Pulmonary artery endothelial cell (primary cell): ENCODE data around the gene PRKCA. TPM values are rescaled to one million over a fixed set of nuclear protein-coding genes. Genes with fewer than 3 reads are reported as not detected.

Experiments used
- DNase-seq: peaks from one replicate; pipeline ENCODE4 v3.0.0-alpha.2; 2011; ENCODE audit warnings: low read depth, low spot score
- total RNA-seq: library from RNA; depleted of rRNA; stranded (reverse); fragments of >200 nt; gene quantifications from 2 replicates; pipeline ENCODE4 v1.2.3, GENCODE V29; 2014

Gene PRKCA
- total RNA-seq, 1 donor from 2014 or later, result 10.8 TPM

- no peak for DNase-seq
Measured at GRCh38 chr17:66541461-66542128, 239.2 kb downstream of the PRKCA start.

DNA sequence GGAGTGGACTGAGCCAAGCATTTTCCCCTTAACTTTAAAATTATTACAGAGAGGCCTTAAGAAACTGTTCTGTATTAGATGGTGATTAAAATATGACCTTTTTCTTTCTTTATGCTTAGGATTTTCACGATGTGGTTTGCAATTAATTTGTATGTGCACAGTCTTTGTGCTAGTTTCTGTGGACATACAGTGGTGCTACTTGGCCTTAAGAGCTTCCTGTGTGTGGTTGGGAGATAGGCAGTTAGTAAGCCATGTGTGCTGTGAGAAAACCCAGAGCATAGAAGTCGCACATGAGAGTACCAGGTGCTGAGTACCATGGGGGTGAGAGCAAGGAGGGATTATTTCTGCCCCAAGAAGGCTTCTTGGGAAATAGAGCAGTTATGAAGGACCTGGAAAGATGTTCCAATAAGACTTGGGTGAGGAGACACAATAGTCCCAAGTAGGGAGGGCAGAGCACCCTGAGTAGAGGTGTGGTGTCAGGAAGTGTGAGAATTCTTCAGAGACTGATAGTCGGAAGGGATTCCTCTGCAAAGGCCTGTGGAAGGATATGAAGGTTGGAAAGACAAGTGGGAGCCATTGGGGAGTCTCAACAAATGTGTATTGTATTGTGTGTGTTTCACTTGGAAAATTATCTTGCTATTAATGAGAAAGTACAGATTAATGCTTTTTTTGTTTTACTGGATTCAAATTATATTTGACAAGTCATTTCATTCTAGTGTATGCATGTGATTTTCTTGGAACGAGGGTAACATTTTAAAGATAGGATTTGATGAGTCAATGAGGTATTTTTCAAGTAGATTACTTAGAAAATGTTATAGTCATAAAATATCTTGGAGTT is 239.9 kb downstream of the PRKCA start:
- DNase-seq, result no peak

- DNase-seq, result no peak
Measured at GRCh38 chr17:66542967-66543520, 240.6 kb downstream of the PRKCA start.

DNA sequence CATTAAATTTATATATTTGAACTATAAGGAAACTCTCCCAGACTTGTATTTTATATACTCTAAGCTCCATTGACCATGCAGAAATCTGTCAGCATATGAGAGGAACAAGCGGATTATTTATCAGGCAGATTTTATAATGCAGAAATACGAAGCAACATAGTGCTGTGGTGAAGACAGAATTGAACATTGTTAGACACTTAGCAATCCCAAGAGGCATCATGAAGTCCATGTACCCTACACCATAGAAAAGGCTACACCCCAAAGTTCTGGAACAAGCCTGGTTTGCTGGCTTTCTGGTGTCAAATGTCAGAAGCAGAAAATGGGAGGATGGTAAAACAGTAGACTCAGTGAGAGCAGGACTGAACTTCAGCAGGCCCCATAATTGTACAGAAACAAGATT is 241.1 kb downstream of the PRKCA start:
- DNase-seq, result no peak

DNA sequence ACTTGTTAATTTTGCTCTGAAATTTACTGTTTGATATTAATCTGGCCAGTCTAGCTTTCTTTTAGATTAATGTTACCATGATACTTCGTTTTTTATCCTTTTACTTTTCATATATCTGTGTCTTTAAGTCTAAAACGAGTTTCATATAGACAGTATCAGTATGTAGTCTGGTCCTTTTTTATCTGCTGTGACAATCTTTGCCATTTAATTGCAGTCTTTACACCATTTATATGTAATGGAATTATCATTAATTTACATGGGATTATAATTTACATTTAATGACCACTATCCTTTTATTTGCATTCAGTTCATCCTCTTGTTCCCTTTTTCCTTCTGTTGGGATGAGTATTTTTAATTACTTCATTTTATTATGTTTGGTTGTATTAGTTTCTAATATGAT is 243.5 kb downstream of the PRKCA start:
- no peak for DNase-seq

DNA sequence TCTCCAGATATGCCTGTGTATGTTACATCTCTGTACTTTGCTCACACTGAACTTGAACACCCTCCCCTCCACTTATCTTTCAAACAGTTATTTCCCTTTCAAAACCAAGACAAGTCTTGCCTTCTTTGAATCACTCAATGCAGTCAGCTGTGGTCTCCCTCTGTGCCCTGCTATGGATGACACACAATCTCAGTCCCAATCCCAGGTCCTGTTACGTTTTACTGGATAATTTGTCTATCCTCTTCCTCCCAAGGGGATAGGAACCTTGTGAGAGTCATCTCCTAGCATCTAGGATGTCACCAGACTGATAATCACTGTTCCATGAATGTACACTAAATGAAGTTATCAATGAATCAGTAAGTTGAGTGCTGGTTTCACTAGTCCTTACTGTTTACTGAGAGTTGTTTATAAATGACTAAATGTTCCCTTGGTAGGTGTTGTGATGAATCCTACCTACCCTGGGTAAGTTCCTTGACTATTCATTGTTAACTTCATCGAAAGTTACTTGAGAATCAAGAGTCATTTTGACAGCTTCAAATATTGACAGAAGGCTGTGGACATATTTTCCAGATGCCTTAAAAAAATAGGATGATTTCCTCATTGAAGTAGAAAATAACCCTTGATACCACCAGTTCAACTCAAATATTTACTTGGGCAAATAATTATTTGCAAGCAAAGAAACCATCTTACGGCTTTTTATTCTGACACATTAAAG is 244.9 kb downstream of the PRKCA start:
- DNase-seq, result no peak

DNA sequence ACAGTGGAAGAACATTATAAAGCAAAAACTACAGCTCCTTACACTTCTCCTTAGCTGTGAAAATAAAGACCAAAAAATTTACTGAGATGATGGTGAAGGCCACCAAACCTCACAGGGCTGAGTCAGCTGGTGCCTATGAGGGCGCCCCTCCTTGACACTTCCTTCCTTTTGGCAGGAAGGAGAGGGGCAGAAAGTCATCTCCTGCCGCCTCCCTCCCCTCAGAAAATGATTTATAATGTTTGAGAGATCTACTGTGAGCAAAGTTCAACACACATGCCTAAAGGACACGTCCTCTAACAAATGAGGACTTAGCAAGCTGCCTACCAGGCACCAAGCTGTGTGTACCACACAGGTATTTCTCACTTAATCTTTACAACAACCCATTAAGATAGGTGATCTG is 245.7 kb downstream of the PRKCA start:
- DNase-seq, result no peak

- DNase-seq, result no peak
Measured at GRCh38 chr17:66548659-66549310, 246.4 kb downstream of the PRKCA start.

GRCh38 chr17:66549311-66549704 is 246.9 kb downstream of the PRKCA start:
- DNase-seq, result no peak

DNA sequence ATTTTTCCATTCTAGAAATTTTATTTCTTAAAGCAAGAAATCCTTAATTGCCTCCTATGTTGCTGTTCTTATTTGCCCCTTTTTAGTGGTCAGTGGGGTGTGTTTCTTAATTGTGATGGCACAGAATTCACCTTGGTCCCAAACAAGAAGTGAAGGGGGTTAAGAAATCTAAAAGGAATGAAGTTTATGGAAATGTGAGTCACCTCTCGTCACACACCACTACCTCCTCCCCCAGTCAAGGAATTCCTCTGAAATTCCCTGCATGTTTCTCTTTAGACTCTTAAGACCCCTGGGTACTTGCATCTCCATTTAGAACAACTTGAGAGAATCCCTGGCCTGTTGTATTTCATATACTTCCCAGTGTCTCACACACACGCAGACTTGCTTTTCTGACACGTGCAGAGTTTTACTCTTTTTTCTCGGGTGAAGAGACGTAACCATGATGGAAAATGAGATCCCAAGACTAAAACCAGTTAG is 247.4 kb downstream of the PRKCA start:
- DNase-seq, result no peak

- DNase-seq, result no peak
Measured at GRCh38 chr17:66551839-66552238, 249.4 kb downstream of the PRKCA start.

GRCh38 chr17:66552371-66552770 is 250.0 kb downstream of the PRKCA start:
- DNase-seq, result no peak

GRCh38 chr17:66555605-66556004 is 253.2 kb downstream of the PRKCA start:
- DNase-seq, result no peak

GRCh38 chr17:66557200-66557599 is 254.8 kb downstream of the PRKCA start:
- DNase-seq, result no peak

GRCh38 chr17:66557886-66558285 is 255.5 kb downstream of the PRKCA start:
- no peak for DNase-seq

DNA sequence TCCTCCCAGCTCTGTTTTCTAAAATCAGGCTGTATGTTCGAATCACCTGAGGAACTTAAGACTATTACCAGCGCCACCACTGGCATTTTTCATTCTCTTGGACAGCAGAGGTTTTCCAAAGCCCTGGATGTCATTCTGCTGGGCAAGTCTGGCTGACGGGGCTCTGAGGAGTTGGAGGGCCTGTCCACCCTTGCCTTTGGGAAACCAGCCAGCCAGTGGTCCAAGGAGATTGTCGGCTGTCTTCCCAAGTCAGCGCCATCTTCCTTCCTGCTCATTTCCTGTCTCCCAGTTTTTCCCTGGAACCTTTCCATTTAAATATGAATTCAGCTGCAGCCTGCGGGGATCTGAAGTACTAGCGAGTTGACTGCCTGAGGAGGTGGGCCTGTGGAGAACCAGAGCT is 258.3 kb downstream of the PRKCA start:
- DNase-seq, result no peak

DNA sequence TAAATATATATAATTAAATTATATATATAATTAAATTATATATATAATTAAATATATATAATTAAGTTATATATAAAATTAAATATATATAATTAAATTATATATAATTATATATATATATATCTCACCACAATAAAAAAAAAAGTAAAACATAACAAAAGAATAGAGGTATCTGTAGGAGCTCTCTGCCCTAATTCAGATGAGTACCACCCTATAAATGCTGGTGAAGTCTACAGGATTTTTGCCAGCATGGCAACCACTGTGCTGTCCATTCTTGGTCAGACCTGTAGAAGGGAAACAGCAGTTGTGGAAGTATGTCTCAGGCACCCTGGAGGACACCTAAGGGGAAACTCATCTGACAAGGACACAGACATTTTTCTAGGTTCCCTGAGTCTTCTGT is 259.7 kb downstream of the PRKCA start:
- DNase-seq, result no peak

- no peak for DNase-seq
Measured at GRCh38 chr17:66564992-66565465, 262.6 kb downstream of the PRKCA start.

GRCh38 chr17:66567234-66568170 is 265.1 kb downstream of the PRKCA start:
- DNase-seq, result peak; percentile 83

DNA sequence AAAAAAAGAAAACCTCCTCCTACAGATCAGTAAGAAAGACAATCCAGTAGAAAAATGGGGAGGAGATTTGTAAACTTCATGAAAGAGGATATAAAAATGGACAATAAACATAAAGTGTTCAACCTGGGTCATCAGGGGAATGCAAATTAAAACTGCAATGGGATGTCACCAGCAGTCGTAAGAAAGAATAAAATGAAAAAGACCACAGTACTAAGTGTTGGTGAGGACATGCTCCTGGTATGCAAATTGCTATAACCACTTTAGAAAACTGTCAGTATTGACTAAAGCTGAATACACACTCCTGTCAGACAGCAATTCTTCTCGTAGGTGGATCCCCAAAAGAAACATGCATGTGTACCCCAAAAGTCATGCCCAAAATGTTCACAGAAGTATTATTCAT is 267.2 kb downstream of the PRKCA start:
- DNase-seq, result no peak
